ENCODE data around the gene RNF144B.

Gene RNF144B

GRCh38 chr6:18371656-18372055 is 15.5 kb upstream of the RNF144B start:
- in situ Hi-C loops (cut with HindIII; ENCODE audit: low pct_ligation_motif_present, low sequenced_read_pairs): no loop called here
- DNase-seq: no peak
- H3K27me3 ChIP-seq (replicated peaks): no peaks in the 10 kb centered on the region
- H3K27ac ChIP-seq: no peak overlapping the region
- TF ChIP-seq, protein P1, sequence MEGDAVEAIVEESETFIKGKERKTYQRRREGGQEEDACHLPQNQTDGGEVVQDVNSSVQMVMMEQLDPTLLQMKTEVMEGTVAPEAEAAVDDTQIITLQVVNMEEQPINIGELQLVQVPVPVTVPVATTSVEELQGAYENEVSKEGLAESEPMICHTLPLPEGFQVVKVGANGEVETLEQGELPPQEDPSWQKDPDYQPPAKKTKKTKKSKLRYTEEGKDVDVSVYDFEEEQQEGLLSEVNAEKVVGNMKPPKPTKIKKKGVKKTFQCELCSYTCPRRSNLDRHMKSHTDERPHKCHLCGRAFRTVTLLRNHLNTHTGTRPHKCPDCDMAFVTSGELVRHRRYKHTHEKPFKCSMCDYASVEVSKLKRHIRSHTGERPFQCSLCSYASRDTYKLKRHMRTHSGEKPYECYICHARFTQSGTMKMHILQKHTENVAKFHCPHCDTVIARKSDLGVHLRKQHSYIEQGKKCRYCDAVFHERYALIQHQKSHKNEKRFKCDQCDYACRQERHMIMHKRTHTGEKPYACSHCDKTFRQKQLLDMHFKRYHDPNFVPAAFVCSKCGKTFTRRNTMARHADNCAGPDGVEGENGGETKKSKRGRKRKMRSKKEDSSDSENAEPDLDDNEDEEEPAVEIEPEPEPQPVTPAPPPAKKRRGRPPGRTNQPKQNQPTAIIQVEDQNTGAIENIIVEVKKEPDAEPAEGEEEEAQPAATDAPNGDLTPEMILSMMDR (IDR thresholded peaks at IDR 0.05; ENCODE audit: low read depth, low read length, missing control alignments): no peak
- no peaks in the 10 kb centered on the region for H3K36me3 ChIP-seq (replicated peaks)
- H3K4me3 ChIP-seq (ENCODE audit: low read depth, low read length): no peak overlapping the region

DNA sequence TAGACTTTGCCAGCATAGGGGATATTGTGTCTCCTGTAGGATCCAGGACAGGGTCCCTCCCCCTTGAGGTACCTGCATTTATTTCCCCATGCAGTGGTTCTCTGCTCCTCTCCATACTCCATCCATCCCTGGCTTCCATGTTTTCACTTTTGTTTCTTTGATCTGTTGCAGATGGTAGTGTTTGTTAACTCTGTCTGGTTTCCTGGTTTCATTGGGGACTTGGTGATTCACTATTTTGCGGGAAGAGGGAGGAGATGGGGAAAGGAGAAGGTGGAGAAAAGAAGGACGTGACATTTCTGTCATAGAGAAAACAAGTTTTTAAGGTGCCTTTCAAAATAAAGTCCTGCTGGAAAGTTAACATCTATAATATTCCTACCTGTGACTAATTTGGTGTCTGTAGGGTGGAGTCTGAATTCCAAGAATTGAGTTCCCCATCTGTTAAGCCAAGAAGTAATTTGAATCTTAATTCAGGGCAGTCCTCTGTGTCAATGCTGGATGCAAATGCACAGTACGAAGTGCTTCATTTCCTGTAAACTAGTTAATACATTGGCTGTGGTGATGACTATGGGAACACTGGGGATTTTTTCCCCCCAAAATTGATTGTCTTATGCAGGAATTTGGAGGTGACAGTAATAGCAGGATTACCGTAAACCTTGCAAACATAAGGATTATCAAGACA is 6.9 kb upstream of the RNF144B start:
- Histone ChIP-seq H3K27me3 (replicated peaks) (no peaks in the 10 kb centered on the region), H3K27ac (no peak overlapping the region), H3K4me3 (ENCODE audit: low read depth, low read length) (no peak overlapping the region), H3K36me3 (replicated peaks) (no peaks in the 10 kb centered on the region)
- no peak for DNase-seq
- TF ChIP-seq, protein P1 (IDR thresholded peaks at IDR 0.05; ENCODE audit: low read depth, low read length, missing control alignments): no peak
- in situ Hi-C loops (cut with HindIII; ENCODE audit: low pct_ligation_motif_present, low sequenced_read_pairs): no loop called here

- Histone ChIP-seq H3K27ac (no peak overlapping the region), H3K4me3 (ENCODE audit: low read depth, low read length) (no peak overlapping the region), H3K27me3 (replicated peaks) (no peaks in the 10 kb centered on the region), H3K36me3 (replicated peaks) (no peaks in the 10 kb centered on the region)
- no peak for DNase-seq
- in situ Hi-C loops (cut with HindIII; ENCODE audit: low pct_ligation_motif_present, low sequenced_read_pairs): no loop called here
- TF ChIP-seq, protein P1 (IDR thresholded peaks at IDR 0.05; ENCODE audit: low read depth, low read length, missing control alignments): no peak
Measured at GRCh38 chr6:18380851-18381250, 6.3 kb upstream of the RNF144B start.

GRCh38 chr6:18383441-18383840 is 3.7 kb upstream of the RNF144B start:
- Histone ChIP-seq H3K36me3 (replicated peaks) (no peaks in the 10 kb centered on the region), H3K27me3 (replicated peaks) (no peaks in the 10 kb centered on the region), H3K4me3 (ENCODE audit: low read depth, low read length) (no peak overlapping the region), H3K27ac (no peak overlapping the region)
- no peak for DNase-seq
- TF ChIP-seq, protein P1 (IDR thresholded peaks at IDR 0.05; ENCODE audit: low read depth, low read length, missing control alignments): no peak
- in situ Hi-C loops (cut with HindIII; ENCODE audit: low pct_ligation_motif_present, low sequenced_read_pairs): no loop called here

DNA sequence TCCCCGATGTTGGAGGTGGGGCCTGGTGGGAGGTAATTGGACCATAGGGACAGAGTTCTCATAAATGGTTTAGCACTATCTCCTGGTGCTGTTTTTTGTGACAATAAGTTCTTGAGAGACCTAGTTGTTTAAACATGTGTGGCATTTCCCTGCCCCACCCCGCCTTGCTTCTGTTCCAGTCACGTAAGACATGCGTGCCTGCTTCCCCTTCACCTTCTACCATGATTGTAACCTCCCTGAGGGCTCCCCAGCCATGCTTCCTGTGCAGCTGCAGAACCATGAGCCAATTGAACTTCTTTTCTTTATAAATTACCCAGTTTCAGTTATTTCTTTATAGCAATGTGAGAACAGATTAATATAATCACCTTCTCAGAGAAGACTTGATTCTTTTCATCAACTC is 2.5 kb upstream of the RNF144B start:
- Histone ChIP-seq H3K27ac (no peak overlapping the region), H3K36me3 (replicated peaks) (no peaks in the 10 kb centered on the region), H3K4me3 (ENCODE audit: low read depth, low read length) (no peak overlapping the region), H3K27me3 (replicated peaks) (no peaks in the 10 kb centered on the region)
- in situ Hi-C loops (cut with HindIII; ENCODE audit: low pct_ligation_motif_present, low sequenced_read_pairs): no loop called here
- no peak for DNase-seq
- TF ChIP-seq, protein P1 (IDR thresholded peaks at IDR 0.05; ENCODE audit: low read depth, low read length, missing control alignments): no peak
